HUES6 (cell line): ENCODE data around the gene ARHGAP24.

Source experiments
- H3K27ac ChIP-seq: 2 replicates; pipeline ENCODE4 v1.7.0; 2013; ENCODE audit warnings: low read depth, mild to moderate bottlenecking, low read length, inconsistent platforms
- H3K27me3 ChIP-seq: 2 replicates; pipeline ENCODE4 v1.6.1; 2013; ENCODE audit warnings: low read length; ENCODE audit not compliant: control insufficient read depth, insufficient read depth
- H3K36me3 ChIP-seq: 2 replicates; pipeline ENCODE4 v1.6.1; 2013; ENCODE audit warnings: low read length; ENCODE audit not compliant: control insufficient read depth, insufficient read depth
- H3K4me1 ChIP-seq: 2 replicates; pipeline ENCODE4 v1.6.1; 2013; ENCODE audit warnings: low read length; ENCODE audit not compliant: control insufficient read depth, insufficient read depth
- H3K4me3 ChIP-seq: 2 replicates; pipeline ENCODE4 v1.5.1; 2013; ENCODE audit warnings: low read depth, low read length
- H3K9ac ChIP-seq: one replicate; pipeline ENCODE4 v1.6.1; 2013; ENCODE audit warnings: mild to moderate bottlenecking, low read length
- H3K9me3 ChIP-seq: 2 replicates; pipeline ENCODE4 v1.6.1; 2013; ENCODE audit warnings: low read depth, low read length; ENCODE audit not compliant: control insufficient read depth, insufficient read depth

ARHGAP24 gene

GRCh38 chr4:85741921-85742591 is 267.1 kb downstream of the ARHGAP24 start:
- no peak overlapping the region for H3K4me3 ChIP-seq
- H3K27ac ChIP-seq: no peak overlapping the region
- H3K9me3 ChIP-seq: no peaks in the 10 kb centered on the region
- peaks cover 17% of the 10 kb centered on the region for H3K4me1 ChIP-seq
- no peak overlapping the region for H3K9ac ChIP-seq
- H3K36me3 ChIP-seq: no peaks in the 10 kb centered on the region
- H3K27me3 ChIP-seq: no peaks in the 10 kb centered on the region

GRCh38 chr4:85744950-85745349 is 270.0 kb downstream of the ARHGAP24 start:
- Histone ChIP-seq H3K9ac (no peak overlapping the region), H3K36me3 (no peaks in the 10 kb centered on the region), H3K9me3 (no peaks in the 10 kb centered on the region), H3K27me3 (no peaks in the 10 kb centered on the region), H3K4me1 (peaks cover 17% of the 10 kb centered on the region), H3K4me3 (no peak overlapping the region), H3K27ac (no peak overlapping the region)

- H3K4me1 ChIP-seq: peaks cover 17% of the 10 kb centered on the region
Observed at GRCh38 chr4:85745939-85746338, 271.0 kb downstream of the ARHGAP24 start.

GRCh38 chr4:85747882-85748491 is 273.0 kb downstream of the ARHGAP24 start:
- Histone ChIP-seq H3K27me3 (no peaks in the 10 kb centered on the region), H3K27ac (no peak overlapping the region), H3K4me1 (peaks cover 13% of the 10 kb centered on the region), H3K4me3 (no peak overlapping the region), H3K9me3 (no peaks in the 10 kb centered on the region), H3K9ac (no peak overlapping the region), H3K36me3 (no peaks in the 10 kb centered on the region)

More at GRCh38 chr4:85745939-85746338, 271.0 kb downstream of the ARHGAP24 start:
- Histone ChIP-seq H3K27ac (no peak overlapping the region), H3K9ac (no peak overlapping the region), H3K36me3 (no peaks in the 10 kb centered on the region), H3K4me3 (no peak overlapping the region), H3K27me3 (no peaks in the 10 kb centered on the region), H3K9me3 (no peaks in the 10 kb centered on the region)

GRCh38 chr4:85748654-85749053 is 273.7 kb downstream of the ARHGAP24 start:
- H3K27ac ChIP-seq: no peak overlapping the region
- peaks cover 12% of the 10 kb centered on the region; the same call in 1 of the 2 replicates for H3K4me1 ChIP-seq
- H3K9me3 ChIP-seq: no peaks in the 10 kb centered on the region
- no peak overlapping the region for H3K9ac ChIP-seq
- H3K4me3 ChIP-seq: no peak overlapping the region
- H3K36me3 ChIP-seq: no peaks in the 10 kb centered on the region
- no peaks in the 10 kb centered on the region for H3K27me3 ChIP-seq

- Histone ChIP-seq H3K9ac (no peak overlapping the region), H3K27ac (no peak overlapping the region), H3K4me3 (no peak overlapping the region)
Observed at GRCh38 chr4:85751866-85752265, 276.9 kb downstream of the ARHGAP24 start.

GRCh38 chr4:85755285-85755684 is 280.3 kb downstream of the ARHGAP24 start:
- Histone ChIP-seq H3K27me3 (no peaks in the 10 kb centered on the region), H3K9me3 (no peaks in the 10 kb centered on the region), H3K27ac (no peak overlapping the region)

More at GRCh38 chr4:85751866-85752265, 276.9 kb downstream of the ARHGAP24 start:
- Histone ChIP-seq H3K4me1 (peaks cover 4% of the 10 kb centered on the region; the same call in 1 of the 2 replicates), H3K36me3 (no peaks in the 10 kb centered on the region), H3K9me3 (no peaks in the 10 kb centered on the region), H3K27me3 (no peaks in the 10 kb centered on the region)

GRCh38 chr4:85756938-85757337 is 282.0 kb downstream of the ARHGAP24 start:
- no peaks in the 10 kb centered on the region for H3K9me3 ChIP-seq
- H3K27me3 ChIP-seq: no peaks in the 10 kb centered on the region
- H3K27ac ChIP-seq: no peak overlapping the region
- H3K9ac ChIP-seq: no peak overlapping the region
- no peak overlapping the region for H3K4me3 ChIP-seq
- H3K4me1 ChIP-seq: peaks cover 2% of the 10 kb centered on the region; the same call in 1 of the 2 replicates
- H3K36me3 ChIP-seq: no peaks in the 10 kb centered on the region

More at GRCh38 chr4:85755285-85755684, 280.3 kb downstream of the ARHGAP24 start:
- H3K4me1 ChIP-seq: peaks cover 4% of the 10 kb centered on the region; the same call in 1 of the 2 replicates
- no peaks in the 10 kb centered on the region for H3K36me3 ChIP-seq
- H3K4me3 ChIP-seq: no peak overlapping the region
- no peak overlapping the region for H3K9ac ChIP-seq

- Histone ChIP-seq H3K27ac (no peak overlapping the region), H3K27me3 (no peaks in the 10 kb centered on the region), H3K36me3 (no peaks in the 10 kb centered on the region), H3K9me3 (no peaks in the 10 kb centered on the region), H3K4me3 (no peak overlapping the region), H3K9ac (no peak overlapping the region), H3K4me1 (peaks cover 3% of the 10 kb centered on the region; the same call in 1 of the 2 replicates)
Observed at GRCh38 chr4:85759388-85759787, 284.4 kb downstream of the ARHGAP24 start.

- Histone ChIP-seq H3K27ac (no peak overlapping the region), H3K9ac (no peak overlapping the region), H3K9me3 (no peaks in the 10 kb centered on the region), H3K36me3 (no peaks in the 10 kb centered on the region), H3K4me3 (no peak overlapping the region), H3K4me1 (peaks cover 12% of the 10 kb centered on the region; the same call in 1 of the 2 replicates), H3K27me3 (no peaks in the 10 kb centered on the region)
Observed at GRCh38 chr4:85760511-85760910, 285.6 kb downstream of the ARHGAP24 start.

GRCh38 chr4:85761803-85762528 is 287.0 kb downstream of the ARHGAP24 start:
- H3K9me3 ChIP-seq: no peaks in the 10 kb centered on the region
- no peak overlapping the region for H3K4me3 ChIP-seq
- H3K4me1 ChIP-seq: peaks cover 22% of the 10 kb centered on the region
- no peaks in the 10 kb centered on the region for H3K36me3 ChIP-seq
- no peak overlapping the region for H3K27ac ChIP-seq
- H3K27me3 ChIP-seq: no peaks in the 10 kb centered on the region
- no peak overlapping the region for H3K9ac ChIP-seq
